ENCODE results near the gene FNDC3B.
"Not testable (repeated sequence)": the region's sequence is repeated elsewhere in the genome, so short reads cannot be mapped to it uniquely, and the experiment has no call there.

The FNDC3B gene

DNA sequence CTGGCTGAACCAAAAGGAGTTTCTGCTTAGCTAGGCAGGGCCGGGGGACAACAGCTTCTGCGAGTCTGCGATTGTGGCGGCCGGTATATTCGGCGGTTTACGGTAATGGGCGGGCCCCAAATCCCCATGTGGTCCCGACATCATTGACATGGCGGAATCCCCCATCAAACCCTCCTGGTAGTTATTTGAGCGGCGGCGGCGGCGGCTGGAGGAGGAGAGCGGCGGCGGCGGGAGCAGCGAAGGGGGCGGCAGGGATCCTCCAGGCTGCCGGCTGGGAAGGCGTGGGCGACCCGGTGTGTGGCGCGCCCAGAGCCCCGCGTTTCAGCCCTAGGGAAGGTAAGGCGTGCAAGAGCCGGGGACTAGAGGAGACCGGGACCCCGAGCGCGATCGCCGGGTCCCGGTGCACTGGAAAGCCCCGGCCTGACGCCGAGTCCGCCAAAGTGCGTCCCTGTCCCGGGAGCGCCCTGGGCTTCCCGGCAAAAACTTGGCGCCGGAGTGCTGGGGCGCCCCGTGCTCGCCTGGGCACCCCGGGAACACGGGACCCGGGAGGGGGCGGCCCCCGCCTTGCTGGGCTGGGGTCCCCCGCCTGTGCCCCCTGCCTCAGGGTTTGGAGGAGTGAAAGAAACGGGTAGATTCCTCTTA lies at the start of gene FNDC3B:
Gene FNDC3B (plus strand): TSS at position 143 of the 642 bp plus-strand sequence. CDS start 72,902 bp downstream, outside the sequence.
- Mint-ChIP-seq H3K4me1 (peaks cover 33% of the 10 kb centered on the region), H3K36me3 (ENCODE audit: low read depth) (no peaks in the 10 kb centered on the region)
- ATAC-seq: peak; percentile 89

DNA sequence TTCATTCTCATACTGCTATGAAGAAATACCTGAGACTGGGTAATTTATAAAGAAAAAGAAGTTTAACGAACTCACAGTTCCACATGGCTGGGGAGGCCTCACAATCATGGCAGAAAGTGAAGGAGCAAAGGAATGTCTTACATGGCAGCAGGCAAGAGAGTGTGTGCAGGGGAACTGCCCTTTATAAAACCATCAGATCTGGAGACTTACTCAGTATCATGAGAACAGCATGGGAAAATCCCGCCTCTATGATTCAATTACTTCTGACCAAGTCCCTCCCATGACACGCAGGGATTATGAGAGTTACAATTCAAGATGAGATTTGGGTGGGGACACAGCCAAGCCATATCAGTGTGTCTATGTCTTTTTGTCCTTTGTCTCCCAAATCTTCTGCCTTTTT lies 49.1 kb upstream of the FNDC3B start:
- not testable (repeated sequence) for H3K9me3 Mint-ChIP-seq; H3K4me1 Mint-ChIP-seq; H3K36me3 Mint-ChIP-seq (ENCODE audit: low read depth); H3K4me3 Mint-ChIP-seq; H3K27me3 Mint-ChIP-seq; H3K27ac Mint-ChIP-seq; DNase-seq
- ATAC-seq: peak; percentile 61

More for the DNA sequence above, at the start of gene FNDC3B:
- peak within 1 kb of the TSS; percentile 94 for H3K27ac Mint-ChIP-seq
- H3K9me3 Mint-ChIP-seq: no peaks in the 10 kb centered on the region
- H3K27me3 Mint-ChIP-seq: peaks cover 2% of the 10 kb centered on the region
- DNase-seq: peak; percentile 92
- H3K4me3 Mint-ChIP-seq: peak within 1 kb of the TSS; percentile 87

DNA sequence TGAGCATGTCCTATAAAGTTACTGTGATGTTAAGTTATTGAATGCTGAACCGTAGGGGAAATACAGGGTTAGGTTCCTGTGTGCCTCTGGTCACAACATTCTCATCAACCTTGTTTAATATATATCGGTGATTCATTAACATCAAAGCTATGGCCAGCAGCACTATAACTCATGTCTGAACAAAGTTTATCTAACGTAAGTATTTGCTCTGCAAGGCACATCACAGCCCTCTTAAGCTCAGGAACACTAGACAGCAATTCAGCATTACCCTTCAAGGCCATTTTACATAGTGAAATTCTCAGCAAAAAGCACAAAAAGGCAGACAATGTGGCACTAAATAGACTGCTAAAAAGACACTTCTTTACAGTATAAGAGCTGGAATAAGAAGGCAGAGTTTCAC lies 48.2 kb upstream of the FNDC3B start:
- ATAC-seq (no peak), DNase-seq (no peak)
- Mint-ChIP-seq H3K4me3 (no peak overlapping the region), H3K36me3 (ENCODE audit: low read depth) (peaks cover 3% of the 10 kb centered on the region), H3K4me1 (peaks cover 6% of the 10 kb centered on the region), H3K27me3 (no peaks in the 10 kb centered on the region), H3K9me3 (peaks cover 7% of the 10 kb centered on the region), H3K27ac (no peak overlapping the region)

GRCh38 chr3:171994646-171995428 lies 44.5 kb upstream of the FNDC3B start:
- DNase-seq (no peak), ATAC-seq (no peak)
- Mint-ChIP-seq H3K27me3 (no peaks in the 10 kb centered on the region), H3K36me3 (ENCODE audit: low read depth) (peaks cover 5% of the 10 kb centered on the region), H3K4me1 (peaks cover 6% of the 10 kb centered on the region), H3K27ac (no peak overlapping the region), H3K9me3 (peaks cover 18% of the 10 kb centered on the region), H3K4me3 (no peak overlapping the region)

GRCh38 chr3:171995486-171995885 lies 43.9 kb upstream of the FNDC3B start:
- ATAC-seq (no peak), DNase-seq (no peak)
- Mint-ChIP-seq H3K4me1 (peaks cover 6% of the 10 kb centered on the region), H3K27me3 (no peaks in the 10 kb centered on the region), H3K36me3 (ENCODE audit: low read depth) (peaks cover 2% of the 10 kb centered on the region), H3K9me3 (peaks cover 14% of the 10 kb centered on the region), H3K27ac (no peak overlapping the region), H3K4me3 (no peak overlapping the region)

DNA sequence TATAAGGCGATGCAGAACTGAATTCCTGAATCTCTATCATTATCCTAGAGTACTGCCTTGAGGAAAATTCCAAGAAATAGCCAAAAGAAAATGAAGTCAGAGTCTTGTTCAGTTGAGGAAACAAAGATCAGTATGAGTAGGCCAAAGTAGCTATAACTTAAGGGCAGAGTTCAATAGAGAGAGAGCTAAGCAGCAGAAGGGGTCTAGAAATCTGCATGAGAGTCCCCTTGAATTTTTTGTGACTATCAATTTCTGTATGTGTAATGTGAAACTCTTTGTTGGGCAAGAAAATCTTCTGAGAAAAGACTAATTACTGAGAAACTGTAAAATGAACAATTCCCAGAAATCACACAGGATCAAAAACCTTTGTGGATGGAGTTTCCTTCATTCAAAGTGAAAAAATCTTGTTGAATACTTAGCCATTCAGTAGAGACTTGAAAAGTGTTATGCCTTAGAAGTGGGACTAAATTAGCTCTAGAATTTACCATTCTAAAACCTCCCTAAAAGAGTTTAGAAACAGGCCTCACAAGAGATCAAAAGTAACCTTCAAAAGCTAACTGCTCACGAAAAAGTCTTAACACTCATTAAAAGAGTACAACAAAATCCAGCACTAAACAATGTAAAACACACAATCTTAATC lies 43.1 kb upstream of the FNDC3B start:
- Mint-ChIP-seq H3K27me3 (no peaks in the 10 kb centered on the region), H3K4me3 (no peak overlapping the region), H3K9me3 (peaks cover 17% of the 10 kb centered on the region), H3K27ac (no peak overlapping the region), H3K4me1 (peaks cover 6% of the 10 kb centered on the region), H3K36me3 (ENCODE audit: low read depth) (peaks cover 3% of the 10 kb centered on the region)
- no peak for DNase-seq
- peak; percentile 24 for ATAC-seq

GRCh38 chr3:171998731-171999130 lies 40.6 kb upstream of the FNDC3B start:
- H3K27ac Mint-ChIP-seq; H3K36me3 Mint-ChIP-seq (ENCODE audit: low read depth); ATAC-seq; DNase-seq; H3K27me3 Mint-ChIP-seq; H3K4me3 Mint-ChIP-seq; H3K4me1 Mint-ChIP-seq: not testable (repeated sequence)
- H3K9me3 Mint-ChIP-seq: peaks cover 23% of the 10 kb centered on the region

- not testable (repeated sequence) for H3K36me3 Mint-ChIP-seq (ENCODE audit: low read depth); H3K27ac Mint-ChIP-seq; DNase-seq; ATAC-seq; H3K27me3 Mint-ChIP-seq; H3K4me3 Mint-ChIP-seq; H3K4me1 Mint-ChIP-seq
- H3K9me3 Mint-ChIP-seq: peaks cover 15% of the 10 kb centered on the region
These were observed 37.8 kb upstream of the FNDC3B start for GRCh38 chr3:172001616-172002015.

DNA sequence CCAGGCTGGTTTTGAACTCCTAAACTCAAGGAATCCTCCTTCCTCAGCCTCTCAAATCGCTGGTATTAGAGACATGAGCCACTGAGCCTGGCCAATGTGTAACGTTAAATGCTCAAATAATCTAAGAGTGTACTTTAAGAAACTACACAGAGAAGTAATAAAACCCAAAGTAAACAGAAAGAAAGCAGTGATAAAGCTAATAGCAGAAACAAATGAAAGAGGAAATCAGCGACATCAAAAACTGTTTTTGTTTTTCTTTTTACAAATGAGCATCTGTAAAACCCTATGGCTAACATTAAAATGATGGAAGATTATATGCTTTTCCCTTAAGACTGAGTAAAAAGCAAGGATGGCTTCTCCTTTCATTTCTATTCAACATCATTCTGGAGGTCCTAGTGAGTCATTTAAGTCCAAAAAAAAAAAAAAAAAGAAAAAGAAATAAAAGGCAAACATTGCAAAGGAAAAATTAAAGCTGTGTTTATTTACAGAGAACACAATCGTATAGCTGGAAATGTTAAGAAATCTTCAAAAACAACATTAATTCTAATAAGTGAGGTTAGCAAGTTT lies 36.8 kb upstream of the FNDC3B start:
- Mint-ChIP-seq H3K9me3 (peaks cover 9% of the 10 kb centered on the region), H3K4me1 (no peaks in the 10 kb centered on the region), H3K27ac (no peak overlapping the region), H3K27me3 (no peaks in the 10 kb centered on the region), H3K36me3 (ENCODE audit: low read depth) (peaks cover 2% of the 10 kb centered on the region), H3K4me3 (no peak overlapping the region)
- ATAC-seq (no peak), DNase-seq (no peak)

GRCh38 chr3:172003146-172003545 lies 36.2 kb upstream of the FNDC3B start:
- H3K36me3 Mint-ChIP-seq (ENCODE audit: low read depth): peaks cover 2% of the 10 kb centered on the region
- H3K27ac Mint-ChIP-seq: no peak overlapping the region
- no peaks in the 10 kb centered on the region for H3K27me3 Mint-ChIP-seq
- peaks cover 9% of the 10 kb centered on the region for H3K9me3 Mint-ChIP-seq
- DNase-seq (no peak), ATAC-seq (no peak)
- no peak overlapping the region for H3K4me3 Mint-ChIP-seq
- H3K4me1 Mint-ChIP-seq: no peaks in the 10 kb centered on the region

DNA sequence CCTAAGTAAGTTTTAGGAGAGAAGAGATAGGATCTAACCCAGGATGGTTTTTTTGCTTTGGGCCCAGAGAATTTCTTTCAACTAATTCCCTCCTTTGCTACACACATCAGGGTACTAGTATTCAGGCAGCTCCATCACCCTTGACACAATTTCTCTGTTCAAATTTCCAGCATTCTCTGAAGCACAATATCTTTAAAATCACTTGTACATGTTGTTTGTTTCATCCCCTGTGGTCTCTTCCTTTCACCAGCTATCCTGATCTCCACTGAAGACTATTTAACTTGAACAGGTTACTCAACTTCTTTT lies 32.4 kb upstream of the FNDC3B start:
- no peaks in the 10 kb centered on the region for H3K9me3 Mint-ChIP-seq
- no peaks in the 10 kb centered on the region for H3K36me3 Mint-ChIP-seq (ENCODE audit: low read depth)
- H3K27ac Mint-ChIP-seq: no peak overlapping the region
- no peaks in the 10 kb centered on the region for H3K27me3 Mint-ChIP-seq
- H3K4me1 Mint-ChIP-seq: no peaks in the 10 kb centered on the region
- no peak overlapping the region for H3K4me3 Mint-ChIP-seq
- no peak for DNase-seq
- ATAC-seq: no peak

GRCh38 chr3:172009803-172010202 lies 29.6 kb upstream of the FNDC3B start:
- DNase-seq (no peak), ATAC-seq (no peak)
- Mint-ChIP-seq H3K36me3 (ENCODE audit: low read depth) (no peaks in the 10 kb centered on the region), H3K4me1 (no peaks in the 10 kb centered on the region), H3K27ac (no peak overlapping the region), H3K4me3 (no peak overlapping the region), H3K9me3 (no peaks in the 10 kb centered on the region), H3K27me3 (peaks cover 2% of the 10 kb centered on the region)

DNA sequence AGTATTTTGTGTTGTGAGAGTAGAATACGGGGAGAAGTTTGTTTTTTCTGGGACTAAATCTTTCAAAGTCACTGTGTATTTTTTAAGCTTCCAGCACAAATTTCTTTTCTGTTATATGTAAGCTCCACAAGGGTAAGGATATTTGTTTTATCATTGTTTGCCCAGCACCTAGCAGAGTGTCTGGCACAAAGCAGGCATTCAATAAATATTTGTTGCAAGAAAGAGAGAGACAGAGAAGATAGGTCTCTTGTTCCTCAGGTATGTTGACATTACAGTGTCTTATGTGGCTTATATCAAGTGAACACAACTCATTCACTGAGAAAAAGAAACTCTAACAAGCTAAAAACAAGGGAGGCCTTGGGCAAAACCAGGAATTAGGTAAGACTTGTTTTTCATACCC lies 26.6 kb upstream of the FNDC3B start:
- no peak overlapping the region for H3K4me3 Mint-ChIP-seq
- H3K27ac Mint-ChIP-seq: no peak overlapping the region
- no peaks in the 10 kb centered on the region for H3K36me3 Mint-ChIP-seq (ENCODE audit: low read depth)
- ATAC-seq: no peak
- H3K27me3 Mint-ChIP-seq: peaks cover 7% of the 10 kb centered on the region
- H3K4me1 Mint-ChIP-seq: no peaks in the 10 kb centered on the region
- no peak for DNase-seq
- H3K9me3 Mint-ChIP-seq: no peaks in the 10 kb centered on the region

- no peak for DNase-seq
- Mint-ChIP-seq H3K9me3 (no peaks in the 10 kb centered on the region), H3K4me1 (no peaks in the 10 kb centered on the region), H3K27me3 (peaks cover 8% of the 10 kb centered on the region), H3K4me3 (no peak overlapping the region), H3K36me3 (ENCODE audit: low read depth) (no peaks in the 10 kb centered on the region), H3K27ac (no peak overlapping the region)
- ATAC-seq: no peak
These were observed 25.2 kb upstream of the FNDC3B start for GRCh38 chr3:172014145-172014544.

- H3K9me3 Mint-ChIP-seq: no peaks in the 10 kb centered on the region
- ATAC-seq (no peak), DNase-seq (no peak)
- no peaks in the 10 kb centered on the region for H3K4me1 Mint-ChIP-seq
- H3K27me3 Mint-ChIP-seq: peaks cover 8% of the 10 kb centered on the region
- H3K4me3 Mint-ChIP-seq: no peak overlapping the region
- H3K27ac Mint-ChIP-seq: no peak overlapping the region
- H3K36me3 Mint-ChIP-seq (ENCODE audit: low read depth): no peaks in the 10 kb centered on the region
These were observed 21.0 kb upstream of the FNDC3B start for GRCh38 chr3:172018364-172018763.
